H4 (cell line): ENCODE measurements around the gene MAPKAPK2. TPM values are rescaled to one million over a fixed set of nuclear protein-coding genes. Genes with fewer than 3 reads are reported as not detected.

Experiments used
- DNase-seq: peaks from one replicate; pipeline ENCODE4 v3.0.0-alpha.2; 2015; ENCODE audit warnings: low spot score
- total RNA-seq: library from RNA; depleted of rRNA; stranded (reverse); fragments of >200 nt; shearing (Covaris generic); gene quantifications from 2 replicates; pipeline ENCODE4 v1.2.3, GENCODE V29; 2014

The MAPKAPK2 gene
- total RNA-seq, 1 experiment from 2014 or later: 12.7 TPM

GRCh38 chr1:206703661-206704060, 19.0 kb downstream of the MAPKAPK2 start:
- DNase-seq: no peak

GRCh38 chr1:206704226-206704625, 19.5 kb downstream of the MAPKAPK2 start:
- no peak for DNase-seq

GRCh38 chr1:206705191-206705590, 20.5 kb downstream of the MAPKAPK2 start:
- no peak for DNase-seq

GRCh38 chr1:206705726-206706297, 21.1 kb downstream of the MAPKAPK2 start:
- DNase-seq: no peak

- no peak for DNase-seq
Measured at GRCh38 chr1:206706298-206706791, 21.6 kb downstream of the MAPKAPK2 start.

GRCh38 chr1:206706806-206707366, 22.2 kb downstream of the MAPKAPK2 start:
- DNase-seq: no peak

GRCh38 chr1:206708058-206708457, 23.4 kb downstream of the MAPKAPK2 start:
- no peak for DNase-seq

- DNase-seq: no peak
Measured at GRCh38 chr1:206708882-206709281, 24.2 kb downstream of the MAPKAPK2 start.

- DNase-seq: no peak
Measured at GRCh38 chr1:206709322-206709721, 24.6 kb downstream of the MAPKAPK2 start.

GRCh38 chr1:206709772-206710459, 25.2 kb downstream of the MAPKAPK2 start:
- DNase-seq: no peak

- no peak for DNase-seq
Measured at GRCh38 chr1:206710460-206710823, 25.7 kb downstream of the MAPKAPK2 start.

- DNase-seq: no peak
Measured at GRCh38 chr1:206713070-206713469, 28.4 kb downstream of the MAPKAPK2 start.

- DNase-seq: no peak
Measured at GRCh38 chr1:206713910-206714312, 29.2 kb downstream of the MAPKAPK2 start.

GRCh38 chr1:206714331-206715058, 29.8 kb downstream of the MAPKAPK2 start:
- peak; percentile 93 for DNase-seq

- no peak for DNase-seq
Measured at GRCh38 chr1:206715120-206715519, 30.4 kb downstream of the MAPKAPK2 start.

GRCh38 chr1:206715552-206716158, 30.9 kb downstream of the MAPKAPK2 start:
- DNase-seq: no peak

- no peak for DNase-seq
Measured at GRCh38 chr1:206716159-206716869, 31.6 kb downstream of the MAPKAPK2 start.

- no peak for DNase-seq
Measured at GRCh38 chr1:206716870-206717673, 32.4 kb downstream of the MAPKAPK2 start.

GRCh38 chr1:206717674-206717989, 32.9 kb downstream of the MAPKAPK2 start:
- DNase-seq: no peak

GRCh38 chr1:206719169-206719839, 34.6 kb downstream of the MAPKAPK2 start:
- no peak for DNase-seq
